ENCODE data around the gene PIP5K1C.

GRCh38 chr19:3665681-3666544 lies 34.4 kb downstream of the PIP5K1C start:
- TF ChIP-seq POLR2A (IDR thresholded peaks at IDR 0.05): no peak
- TF ChIP-seq CTCF (IDR thresholded peaks at IDR 0.05): peak; percentile 78 to 97 (median 95)
- no peak for TF ChIP-seq EP300 (IDR thresholded peaks at IDR 0.05)

Measured in ovary (tissue), 3 donors.